Measurements from ENCODE around the gene UHRF1.

Gene UHRF1

GRCh38 chr19:4957981-4958380 is 48.7 kb downstream of the UHRF1 start:
- no peak for DNase-seq (ENCODE audit: low read depth in 1 of 2, low spot score in 1 of 2)
- TF ChIP-seq JUND (IDR thresholded peaks at IDR 0.05; ENCODE audit: low read depth): no peak
- in situ Hi-C loops (cut with HindIII; ENCODE audit: low pct_unique_long_range_greater_than_20kb, low sequenced_read_pairs): no loop called here

GRCh38 chr19:4962085-4962619 is 52.9 kb downstream of the UHRF1 start:
- no peak for DNase-seq (ENCODE audit: low read depth in 1 of 2, low spot score in 1 of 2)
- in situ Hi-C loops (cut with HindIII; ENCODE audit: low pct_unique_long_range_greater_than_20kb, low sequenced_read_pairs): no loop called here

GRCh38 chr19:4965061-4965460 is 55.8 kb downstream of the UHRF1 start:
- in situ Hi-C loops (cut with HindIII; ENCODE audit: low pct_unique_long_range_greater_than_20kb, low sequenced_read_pairs): no loop called here
- no peak for DNase-seq (ENCODE audit: low read depth in 1 of 2, low spot score in 1 of 2)
- TF ChIP-seq JUND (IDR thresholded peaks at IDR 0.05; ENCODE audit: low read depth): no peak

More at GRCh38 chr19:4962085-4962619, 52.9 kb downstream of the UHRF1 start:
- no peak for TF ChIP-seq JUND (IDR thresholded peaks at IDR 0.05; ENCODE audit: low read depth)

- no peak for DNase-seq (ENCODE audit: low read depth in 1 of 2, low spot score in 1 of 2)
- in situ Hi-C loops (cut with HindIII; ENCODE audit: low pct_unique_long_range_greater_than_20kb, low sequenced_read_pairs): no loop called here
These were observed 57.3 kb downstream of the UHRF1 start for GRCh38 chr19:4966591-4966990.

GRCh38 chr19:4967738-4968461 is 58.6 kb downstream of the UHRF1 start:
- in situ Hi-C loops (cut with HindIII; ENCODE audit: low pct_unique_long_range_greater_than_20kb, low sequenced_read_pairs): no loop called here
- no peak for TF ChIP-seq JUND (IDR thresholded peaks at IDR 0.05; ENCODE audit: low read depth)
- DNase-seq (ENCODE audit: low read depth in 1 of 2, low spot score in 1 of 2): peak in 1 of 2 experiments; percentile 27

More at GRCh38 chr19:4966591-4966990, 57.3 kb downstream of the UHRF1 start:
- TF ChIP-seq JUND (IDR thresholded peaks at IDR 0.05; ENCODE audit: low read depth): no peak

- peak; percentile 94 to 98 for DNase-seq (ENCODE audit: low read depth in 1 of 2, low spot score in 1 of 2)
- no peak for TF ChIP-seq JUND (IDR thresholded peaks at IDR 0.05; ENCODE audit: low read depth)
- in situ Hi-C loops (cut with HindIII; ENCODE audit: low pct_unique_long_range_greater_than_20kb, low sequenced_read_pairs): no loop called here
These were observed 59.4 kb downstream of the UHRF1 start, which contains the start of gene KDM4B for GRCh38 chr19:4968462-4969291. TSS of gene KDM4B (plus strand) at chr19:4969113. CDS start at chr19:5032891, 63,778 bp downstream.

GRCh38 chr19:4969292-4969771 is 60.0 kb downstream of the UHRF1 start:
- in situ Hi-C loops (cut with HindIII; ENCODE audit: low pct_unique_long_range_greater_than_20kb, low sequenced_read_pairs): no loop called here
- DNase-seq (ENCODE audit: low read depth in 1 of 2, low spot score in 1 of 2): no peak
- TF ChIP-seq JUND (IDR thresholded peaks at IDR 0.05; ENCODE audit: low read depth): no peak

- no peak for TF ChIP-seq JUND (IDR thresholded peaks at IDR 0.05; ENCODE audit: low read depth)
These were observed 60.7 kb downstream of the UHRF1 start for GRCh38 chr19:4969772-4970531.

GRCh38 chr19:4970558-4971423 is 61.5 kb downstream of the UHRF1 start:
- DNase-seq (ENCODE audit: low read depth in 1 of 2, low spot score in 1 of 2): peak in 1 of 2 experiments; percentile 88
- TF ChIP-seq JUND (IDR thresholded peaks at IDR 0.05; ENCODE audit: low read depth): no peak
- in situ Hi-C loops (cut with HindIII; ENCODE audit: low pct_unique_long_range_greater_than_20kb, low sequenced_read_pairs): no loop called here

More at GRCh38 chr19:4969772-4970531, 60.7 kb downstream of the UHRF1 start:
- in situ Hi-C loops (cut with HindIII; ENCODE audit: low pct_unique_long_range_greater_than_20kb, low sequenced_read_pairs): no loop called here
- DNase-seq (ENCODE audit: low read depth in 1 of 2, low spot score in 1 of 2): peak in 1 of 2 experiments; percentile 25

GRCh38 chr19:4971424-4971793 is 62.1 kb downstream of the UHRF1 start:
- no peak for TF ChIP-seq JUND (IDR thresholded peaks at IDR 0.05; ENCODE audit: low read depth)
- in situ Hi-C loops (cut with HindIII; ENCODE audit: low pct_unique_long_range_greater_than_20kb, low sequenced_read_pairs): no loop called here
- DNase-seq (ENCODE audit: low read depth in 1 of 2, low spot score in 1 of 2): peak; percentile 39 to 87

- TF ChIP-seq JUND (IDR thresholded peaks at IDR 0.05; ENCODE audit: low read depth): no peak
- DNase-seq (ENCODE audit: low read depth in 1 of 2, low spot score in 1 of 2): no peak
- in situ Hi-C loops (cut with HindIII; ENCODE audit: low pct_unique_long_range_greater_than_20kb, low sequenced_read_pairs): no loop called here
These were observed 62.7 kb downstream of the UHRF1 start for GRCh38 chr19:4971816-4972495.
